Measurements from ENCODE around the gene GRID1.

The GRID1 gene

GRCh38 chr10:86090807-86091206, 275.8 kb downstream of the GRID1 start:
- no peaks in the 10 kb centered on the region for H3K79me1 ChIP-seq (ENCODE audit: low read length)
- H2BK120ac ChIP-seq (ENCODE audit: low read depth, low read length) = no peak overlapping the region
- no peak overlapping the region for H2BK15ac ChIP-seq (replicated peaks; ENCODE audit: low read depth)
- no peaks in the 10 kb centered on the region for H3K36me3 ChIP-seq (ENCODE audit: control insufficient read depth, insufficient read depth, low read length)
- no peak overlapping the region for H2AK5ac ChIP-seq (ENCODE audit: low read length)
- no peaks in the 10 kb centered on the region for H3K27me3 ChIP-seq (ENCODE audit: insufficient read depth, low read length, poor library complexity)
- H2BK5ac ChIP-seq (ENCODE audit: low read length) = no peak overlapping the region
- H3K9ac ChIP-seq (ENCODE audit: low read length) = no peak overlapping the region
- no peaks in the 10 kb centered on the region for H3K4me1 ChIP-seq (ENCODE audit: control insufficient read depth, low read depth, low read length)
- H3K4me2 ChIP-seq (ENCODE audit: low read length) = no peak overlapping the region
- no peak overlapping the region for H3K27ac ChIP-seq (ENCODE audit: low read depth, low read length)
- H3K79me2 ChIP-seq (ENCODE audit: control insufficient read depth, insufficient read depth, low read length) = no peaks in the 10 kb centered on the region
- no peak overlapping the region for H4K8ac ChIP-seq (ENCODE audit: low read depth, low read length)
- peak; percentile 4 for DNase-seq
- H3K4me3 ChIP-seq (ENCODE audit: low read length) = no peak overlapping the region
- no peak overlapping the region for H3K4ac ChIP-seq (ENCODE audit: low read depth, low read length)
- H3K23ac ChIP-seq (ENCODE audit: low read length) = no peak overlapping the region
- WGBS (ENCODE audit: extremely low coverage, insufficient coverage, low lambda C conversion rate) = no CpG with 5 or more reads among the region's 3 CpGs
- H3K18ac ChIP-seq (ENCODE audit: low read length) = no peak overlapping the region
- H4K5ac ChIP-seq (ENCODE audit: low read length) = no peak overlapping the region
- no peak overlapping the region for H3K56ac ChIP-seq (ENCODE audit: low read length)

GRCh38 chr10:86087716-86088115, 278.9 kb downstream of the GRID1 start:
- H3K36me3 ChIP-seq (ENCODE audit: control insufficient read depth, insufficient read depth, low read length) = no peaks in the 10 kb centered on the region
- H2BK15ac ChIP-seq (replicated peaks; ENCODE audit: low read depth) = no peak overlapping the region
- no peak overlapping the region for H3K18ac ChIP-seq (ENCODE audit: low read length)
- no peak overlapping the region for H2BK5ac ChIP-seq (ENCODE audit: low read length)
- H3K23ac ChIP-seq (ENCODE audit: low read length) = no peak overlapping the region
- H3K9ac ChIP-seq (ENCODE audit: low read length) = no peak overlapping the region
- no peaks in the 10 kb centered on the region for H3K79me2 ChIP-seq (ENCODE audit: control insufficient read depth, insufficient read depth, low read length)
- no peaks in the 10 kb centered on the region for H3K4me1 ChIP-seq (ENCODE audit: control insufficient read depth, low read depth, low read length)
- H4K8ac ChIP-seq (ENCODE audit: low read depth, low read length) = no peak overlapping the region
- H3K27me3 ChIP-seq (ENCODE audit: insufficient read depth, low read length, poor library complexity) = no peaks in the 10 kb centered on the region
- H3K56ac ChIP-seq (ENCODE audit: low read length) = no peak overlapping the region
- H4K5ac ChIP-seq (ENCODE audit: low read length) = no peak overlapping the region
- no peak overlapping the region for H2AK5ac ChIP-seq (ENCODE audit: low read length)
- no CpG with 5 or more reads among the region's 9 CpGs for whole genome bisulfite sequencing (ENCODE audit: extremely low coverage, insufficient coverage, low lambda C conversion rate)
- H2BK120ac ChIP-seq (ENCODE audit: low read depth, low read length) = no peak overlapping the region
- no peaks in the 10 kb centered on the region for H3K79me1 ChIP-seq (ENCODE audit: low read length)
- no peak overlapping the region for H3K4me2 ChIP-seq (ENCODE audit: low read length)
- DNase-seq = no peak
- no peak overlapping the region for H3K27ac ChIP-seq (ENCODE audit: low read depth, low read length)
- H3K4me3 ChIP-seq (ENCODE audit: low read length) = no peak overlapping the region
- H3K4ac ChIP-seq (ENCODE audit: low read depth, low read length) = no peak overlapping the region

- H3K27me3 ChIP-seq (ENCODE audit: insufficient read depth, low read length, poor library complexity) = no peaks in the 10 kb centered on the region
- no peak overlapping the region for H2BK15ac ChIP-seq (replicated peaks; ENCODE audit: low read depth)
- H3K79me1 ChIP-seq (ENCODE audit: low read length) = no peaks in the 10 kb centered on the region
- no peaks in the 10 kb centered on the region for H3K4me1 ChIP-seq (ENCODE audit: control insufficient read depth, low read depth, low read length)
- WGBS (ENCODE audit: extremely low coverage, insufficient coverage, low lambda C conversion rate) = no CpG with 5 or more reads among the region's 4 CpGs
- H3K56ac ChIP-seq (ENCODE audit: low read length) = no peak overlapping the region
- no peak overlapping the region for H3K27ac ChIP-seq (ENCODE audit: low read depth, low read length)
- no peak overlapping the region for H2BK5ac ChIP-seq (ENCODE audit: low read length)
- no peaks in the 10 kb centered on the region for H3K36me3 ChIP-seq (ENCODE audit: control insufficient read depth, insufficient read depth, low read length)
- H3K9ac ChIP-seq (ENCODE audit: low read length) = no peak overlapping the region
- H3K23ac ChIP-seq (ENCODE audit: low read length) = no peak overlapping the region
- no peak overlapping the region for H3K18ac ChIP-seq (ENCODE audit: low read length)
- no peak overlapping the region for H4K5ac ChIP-seq (ENCODE audit: low read length)
- DNase-seq = no peak
- H3K4me2 ChIP-seq (ENCODE audit: low read length) = no peak overlapping the region
- no peak overlapping the region for H3K4ac ChIP-seq (ENCODE audit: low read depth, low read length)
- H2AK5ac ChIP-seq (ENCODE audit: low read length) = no peak overlapping the region
- H3K79me2 ChIP-seq (ENCODE audit: control insufficient read depth, insufficient read depth, low read length) = no peaks in the 10 kb centered on the region
- H3K4me3 ChIP-seq (ENCODE audit: low read length) = no peak overlapping the region
- H4K8ac ChIP-seq (ENCODE audit: low read depth, low read length) = no peak overlapping the region
- no peak overlapping the region for H2BK120ac ChIP-seq (ENCODE audit: low read depth, low read length)
Measured at GRCh38 chr10:86086418-86086817, 280.2 kb downstream of the GRID1 start.

- Histone ChIP-seq H4K5ac (ENCODE audit: low read length) (no peak overlapping the region), H2AK5ac (ENCODE audit: low read length) (no peak overlapping the region), H3K4me2 (ENCODE audit: low read length) (no peak overlapping the region), H3K27ac (ENCODE audit: low read depth, low read length) (no peak overlapping the region), H3K23ac (ENCODE audit: low read length) (no peak overlapping the region), H3K79me1 (ENCODE audit: low read length) (no peaks in the 10 kb centered on the region), H4K8ac (ENCODE audit: low read depth, low read length) (no peak overlapping the region), H3K9ac (ENCODE audit: low read length) (no peak overlapping the region), H2BK5ac (ENCODE audit: low read length) (no peak overlapping the region), H3K79me2 (ENCODE audit: control insufficient read depth, insufficient read depth, low read length) (no peaks in the 10 kb centered on the region), H3K4me3 (ENCODE audit: low read length) (no peak overlapping the region), H2BK15ac (replicated peaks; ENCODE audit: low read depth) (no peak overlapping the region), H3K4me1 (ENCODE audit: control insufficient read depth, low read depth, low read length) (no peaks in the 10 kb centered on the region), H3K36me3 (ENCODE audit: control insufficient read depth, insufficient read depth, low read length) (no peaks in the 10 kb centered on the region), H2BK120ac (ENCODE audit: low read depth, low read length) (no peak overlapping the region), H3K4ac (ENCODE audit: low read depth, low read length) (no peak overlapping the region), H3K27me3 (ENCODE audit: insufficient read depth, low read length, poor library complexity) (no peaks in the 10 kb centered on the region), H3K56ac (ENCODE audit: low read length) (no peak overlapping the region), H3K18ac (ENCODE audit: low read length) (no peak overlapping the region)
- WGBS (ENCODE audit: extremely low coverage, insufficient coverage, low lambda C conversion rate) = no CpG with 5 or more reads among the region's 5 CpGs
- DNase-seq = no peak
Measured at GRCh38 chr10:86085686-86086085, 280.9 kb downstream of the GRID1 start.

- H2BK120ac ChIP-seq (ENCODE audit: low read depth, low read length) = no peak overlapping the region
- no peaks in the 10 kb centered on the region for H3K27me3 ChIP-seq (ENCODE audit: insufficient read depth, low read length, poor library complexity)
- no peaks in the 10 kb centered on the region for H3K36me3 ChIP-seq (ENCODE audit: control insufficient read depth, insufficient read depth, low read length)
- WGBS (ENCODE audit: extremely low coverage, insufficient coverage, low lambda C conversion rate) = no CpG with 5 or more reads among the region's 8 CpGs
- H3K18ac ChIP-seq (ENCODE audit: low read length) = no peak overlapping the region
- H2BK15ac ChIP-seq (replicated peaks; ENCODE audit: low read depth) = no peak overlapping the region
- H3K56ac ChIP-seq (ENCODE audit: low read length) = no peak overlapping the region
- H3K4me3 ChIP-seq (ENCODE audit: low read length) = no peak overlapping the region
- no peak overlapping the region for H4K8ac ChIP-seq (ENCODE audit: low read depth, low read length)
- no peak overlapping the region for H2BK5ac ChIP-seq (ENCODE audit: low read length)
- H3K9ac ChIP-seq (ENCODE audit: low read length) = no peak overlapping the region
- H3K4ac ChIP-seq (ENCODE audit: low read depth, low read length) = no peak overlapping the region
- H3K4me1 ChIP-seq (ENCODE audit: control insufficient read depth, low read depth, low read length) = no peaks in the 10 kb centered on the region
- H2AK5ac ChIP-seq (ENCODE audit: low read length) = no peak overlapping the region
- H3K79me2 ChIP-seq (ENCODE audit: control insufficient read depth, insufficient read depth, low read length) = no peaks in the 10 kb centered on the region
- H3K23ac ChIP-seq (ENCODE audit: low read length) = no peak overlapping the region
- H3K27ac ChIP-seq (ENCODE audit: low read depth, low read length) = no peak overlapping the region
- H3K4me2 ChIP-seq (ENCODE audit: low read length) = no peak overlapping the region
- no peak overlapping the region for H4K5ac ChIP-seq (ENCODE audit: low read length)
- no peak for DNase-seq
- no peaks in the 10 kb centered on the region for H3K79me1 ChIP-seq (ENCODE audit: low read length)
Measured at GRCh38 chr10:86085136-86085535, 281.5 kb downstream of the GRID1 start.

GRCh38 chr10:86084585-86084984, 282.0 kb downstream of the GRID1 start:
- Histone ChIP-seq H3K27me3 (ENCODE audit: insufficient read depth, low read length, poor library complexity) (no peaks in the 10 kb centered on the region), H3K79me1 (ENCODE audit: low read length) (no peaks in the 10 kb centered on the region), H3K23ac (ENCODE audit: low read length) (no peak overlapping the region), H3K36me3 (ENCODE audit: control insufficient read depth, insufficient read depth, low read length) (no peaks in the 10 kb centered on the region), H2BK15ac (replicated peaks; ENCODE audit: low read depth) (no peak overlapping the region), H3K4me3 (ENCODE audit: low read length) (no peak overlapping the region), H4K8ac (ENCODE audit: low read depth, low read length) (no peak overlapping the region), H3K4me2 (ENCODE audit: low read length) (no peak overlapping the region), H3K9ac (ENCODE audit: low read length) (no peak overlapping the region), H3K27ac (ENCODE audit: low read depth, low read length) (no peak overlapping the region), H4K5ac (ENCODE audit: low read length) (no peak overlapping the region), H3K4me1 (ENCODE audit: control insufficient read depth, low read depth, low read length) (peaks cover 1% of the 10 kb centered on the region), H3K4ac (ENCODE audit: low read depth, low read length) (no peak overlapping the region), H2BK120ac (ENCODE audit: low read depth, low read length) (no peak overlapping the region), H2BK5ac (ENCODE audit: low read length) (no peak overlapping the region), H3K56ac (ENCODE audit: low read length) (no peak overlapping the region), H3K79me2 (ENCODE audit: control insufficient read depth, insufficient read depth, low read length) (no peaks in the 10 kb centered on the region), H2AK5ac (ENCODE audit: low read length) (no peak overlapping the region), H3K18ac (ENCODE audit: low read length) (no peak overlapping the region)
- no peak for DNase-seq
- no CpG with 5 or more reads among the region's 3 CpGs for WGBS (ENCODE audit: extremely low coverage, insufficient coverage, low lambda C conversion rate)
